H54 (cell line): ENCODE data around the gene DNAJC3.

Experiments used
- DNase-seq: peaks from one replicate; pipeline ENCODE4 v3.0.0; 2011; ENCODE audit warnings: low spot score, mixed read lengths; ENCODE audit not compliant: insufficient read length
- FAIRE-seq: peaks from 3 replicates; lab custom pipeline; 2011; peaks lifted over from hg19 to GRCh38; lab: Jason Lieb, UNC
- POLR2A ChIP-seq: IDR thresholded peaks from 2 replicates; pipeline ENCODE4 v1.6.1; 2011; ENCODE audit warnings: low read depth, mild to moderate bottlenecking, low read length

The DNAJC3 gene

DNA sequence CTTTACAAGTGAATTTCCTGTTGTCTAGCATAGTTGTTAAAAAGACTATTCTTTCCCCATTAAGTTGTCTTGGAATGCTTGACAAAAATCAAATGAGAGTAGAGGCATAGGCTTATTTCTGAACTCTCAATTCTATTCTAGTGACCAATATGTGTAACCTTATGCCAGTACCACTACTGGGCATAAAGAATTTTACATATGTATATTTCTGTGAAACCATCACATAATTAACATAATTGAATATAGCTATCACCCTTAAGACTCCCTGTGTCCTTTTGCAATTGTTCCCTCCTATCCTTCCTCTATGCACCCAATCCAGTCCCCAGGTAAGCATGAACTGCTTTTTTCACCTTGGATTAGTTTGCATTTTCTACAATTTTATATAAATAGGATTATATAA, 165.0 kb downstream of the DNAJC3 start:
- no peak for FAIRE-seq
- no peak for TF ChIP-seq POLR2A
- no peak for DNase-seq

DNA sequence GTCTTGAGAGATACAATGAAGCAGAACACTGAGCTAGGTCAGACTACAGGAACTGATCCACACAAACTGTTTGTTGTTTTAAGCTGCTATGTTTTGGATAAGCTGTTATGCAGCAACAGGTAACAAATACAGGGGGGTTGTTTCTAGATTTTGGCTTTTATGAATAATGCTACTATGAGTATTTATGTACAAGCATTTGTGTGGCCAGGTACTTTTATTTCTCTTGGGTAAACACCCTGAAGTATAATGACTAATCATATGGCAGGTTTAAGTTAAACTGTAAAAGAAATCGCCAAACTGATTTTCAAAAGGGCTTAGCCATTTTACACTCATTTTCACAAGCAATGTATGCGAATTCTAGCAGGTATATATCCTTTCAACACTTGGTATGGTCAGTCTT, 166.0 kb downstream of the DNAJC3 start:
- DNase-seq: no peak
- no peak for TF ChIP-seq POLR2A
- FAIRE-seq: no peak
